HG03139 (cell line): ENCODE measurements around the gene VAPA.
A peak's percentile ranks its signal among the peaks of the same experiment; 100 is the strongest.

Experiments
- ATAC-seq: cut with Tn5 transposase; IDR thresholded peaks from one replicate; pipeline ENCODE4 v1.9.1; 2021; ENCODE audit not compliant: unreplicated experiment

The VAPA gene, protein sequence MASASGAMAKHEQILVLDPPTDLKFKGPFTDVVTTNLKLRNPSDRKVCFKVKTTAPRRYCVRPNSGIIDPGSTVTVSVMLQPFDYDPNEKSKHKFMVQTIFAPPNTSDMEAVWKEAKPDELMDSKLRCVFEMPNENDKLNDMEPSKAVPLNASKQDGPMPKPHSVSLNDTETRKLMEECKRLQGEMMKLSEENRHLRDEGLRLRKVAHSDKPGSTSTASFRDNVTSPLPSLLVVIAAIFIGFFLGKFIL

DNA sequence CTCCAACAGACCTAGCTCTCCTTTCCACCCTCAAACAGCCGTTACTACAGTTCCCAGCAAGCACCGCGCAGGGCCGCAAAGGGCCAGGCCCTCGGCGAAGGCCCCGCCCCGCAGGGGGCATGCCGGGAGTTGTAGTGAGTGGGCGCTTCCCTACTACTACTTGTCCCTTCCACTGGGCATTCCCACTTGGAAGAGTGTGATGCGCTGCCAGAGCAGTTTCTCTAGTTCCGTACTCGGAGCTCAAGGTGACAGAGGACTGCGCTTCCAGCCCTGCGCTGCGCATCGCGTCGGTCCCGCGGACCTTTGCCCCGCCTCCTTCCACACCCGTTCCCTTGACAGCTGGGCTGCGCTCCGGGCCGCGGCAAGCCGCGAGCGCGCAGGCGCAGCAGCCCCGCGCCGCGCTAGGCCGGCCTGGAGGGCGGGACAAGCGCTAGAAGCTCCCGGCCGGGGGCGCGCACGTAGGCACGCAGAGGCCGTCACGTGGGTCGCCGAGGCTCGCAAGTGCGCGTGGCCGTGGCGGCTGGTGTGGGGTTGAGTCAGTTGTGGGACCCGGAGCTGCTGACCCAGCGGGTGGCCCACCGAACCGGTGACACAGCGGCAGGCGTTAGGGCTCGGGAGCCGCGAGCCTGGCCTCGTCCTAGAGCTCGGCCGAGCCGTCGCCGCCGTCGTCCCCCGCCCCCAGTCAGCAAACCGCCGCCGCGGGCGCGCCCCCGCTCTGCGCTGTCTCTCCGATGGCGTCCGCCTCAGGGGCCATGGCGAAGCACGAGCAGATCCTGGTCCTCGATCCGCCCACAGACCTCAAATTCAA is at the start of gene VAPA:
Gene VAPA, plus strand, starts transcription at position 491 of the 808 bp plus-strand sequence. Its CDS starts 241 bp downstream, at position 732.
- peak; percentile 81 for ATAC-seq

GRCh38 chr18:9865764-9866490 is 47.9 kb upstream of the VAPA start:
- ATAC-seq, result no peak

DNA sequence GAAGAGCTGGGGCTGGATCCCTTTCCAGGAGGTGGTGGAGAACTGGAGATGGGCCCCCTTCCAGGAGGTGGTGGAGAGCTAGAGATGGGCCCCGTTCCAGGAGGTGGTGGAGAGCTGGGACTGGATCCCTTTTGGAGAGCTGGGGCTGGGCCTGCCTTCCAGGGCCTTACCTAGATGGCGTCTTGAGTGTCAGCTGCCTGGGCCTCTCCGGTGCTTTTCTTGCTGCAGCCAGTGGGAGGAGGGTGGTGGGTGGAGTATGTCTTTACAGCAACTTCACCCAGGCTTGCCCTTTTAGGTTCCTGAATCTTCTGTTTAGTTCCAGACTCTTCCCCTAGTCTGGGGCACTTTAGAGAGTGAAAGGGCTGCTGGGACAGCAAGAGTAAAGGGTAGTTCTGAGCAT is 47.2 kb upstream of the VAPA start:
- ATAC-seq, result no peak

GRCh38 chr18:9867071-9867594 is 46.7 kb upstream of the VAPA start:
- ATAC-seq, result no peak

- no peak for ATAC-seq
Observed at GRCh38 chr18:9868857-9869714, 44.7 kb upstream of the VAPA start.

DNA sequence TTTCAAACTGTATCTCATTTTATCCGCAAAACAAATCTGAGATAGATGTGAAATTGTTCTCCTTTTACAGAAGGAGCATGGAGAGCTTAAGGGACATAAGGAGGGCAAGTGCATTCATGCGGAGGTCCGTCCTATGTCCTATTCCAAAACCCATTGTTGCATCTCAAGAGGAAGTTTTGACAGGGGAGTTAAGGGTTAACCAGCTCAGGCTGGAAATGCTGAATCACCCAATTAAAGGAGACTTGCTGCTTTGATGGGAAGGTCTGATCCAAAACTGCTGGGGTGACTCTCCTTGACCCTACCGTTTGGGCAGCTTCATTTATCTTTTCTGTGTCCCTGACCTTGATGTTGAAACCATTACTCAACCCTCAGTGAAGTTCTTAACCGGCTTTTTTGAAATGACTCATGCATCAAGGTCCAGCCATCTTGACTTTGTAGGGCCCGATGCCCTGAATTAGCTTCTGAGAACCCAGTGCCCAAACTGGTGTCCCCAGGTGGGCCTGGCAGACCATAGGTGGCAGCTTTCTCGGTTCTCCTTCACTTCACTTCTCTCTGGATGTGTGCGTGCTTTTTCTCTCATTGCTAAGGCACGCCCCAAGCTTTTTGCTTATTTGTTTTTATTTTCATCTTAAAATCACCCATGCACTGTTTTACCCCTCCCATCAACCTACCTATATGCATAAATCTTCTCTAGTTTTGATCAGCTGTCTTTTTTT is 43.9 kb upstream of the VAPA start:
- no peak for ATAC-seq

DNA sequence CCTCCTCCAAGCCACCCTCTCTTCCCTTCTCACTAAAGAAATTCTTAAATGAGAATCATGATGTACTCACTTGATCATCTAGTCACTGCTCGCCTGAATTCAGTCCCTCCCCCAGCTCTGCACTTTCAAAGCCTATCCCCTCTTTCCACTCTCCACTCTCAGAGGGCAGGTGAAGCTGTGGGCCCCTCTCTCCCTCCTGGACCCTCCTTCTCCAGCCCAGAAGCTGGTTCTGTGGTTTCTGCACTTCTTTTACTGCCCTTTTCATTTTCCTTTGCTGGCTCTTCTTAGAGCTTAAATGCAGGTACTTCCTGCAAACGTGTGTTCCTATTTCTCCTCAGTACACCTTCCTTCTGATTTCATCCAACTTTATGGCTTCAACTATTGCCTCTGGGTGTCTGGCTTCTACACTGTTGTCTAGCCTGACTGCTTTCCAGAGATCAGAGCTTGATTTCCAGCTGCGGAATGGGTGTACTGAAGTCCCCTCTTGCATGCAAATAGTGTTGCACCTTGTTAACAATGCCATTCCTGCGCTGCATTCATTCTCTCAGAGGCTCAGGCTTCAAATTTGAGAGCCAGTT is 43.3 kb upstream of the VAPA start:
- no peak for ATAC-seq

DNA sequence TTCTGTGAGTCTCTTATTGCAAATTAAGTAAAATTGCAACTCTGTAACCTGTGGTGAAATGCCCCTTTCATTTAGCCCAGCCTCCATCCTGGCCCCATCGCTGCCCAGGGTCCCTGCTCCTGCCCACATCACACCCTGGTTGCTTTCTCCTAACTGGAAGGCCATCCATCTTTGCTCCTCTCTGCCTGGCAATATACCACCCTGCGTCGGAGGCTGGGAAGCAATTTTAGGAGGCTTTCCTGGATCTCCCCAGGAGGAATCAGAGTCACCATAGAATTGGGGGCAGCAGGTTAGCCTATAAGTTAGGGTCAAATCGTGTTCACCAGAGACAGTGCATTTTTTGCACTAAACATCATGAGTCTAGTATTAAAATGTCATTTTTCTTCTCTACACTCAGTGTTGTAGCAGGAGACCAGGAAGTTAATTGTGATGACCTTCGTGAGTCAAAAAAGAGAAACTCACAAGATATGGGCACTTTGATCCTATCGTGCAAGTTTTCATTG is 42.5 kb upstream of the VAPA start:
- no peak for ATAC-seq

GRCh38 chr18:9872823-9873222 is 41.0 kb upstream of the VAPA start:
- no peak for ATAC-seq

- no peak for ATAC-seq
Observed at GRCh38 chr18:9874728-9875127, 39.1 kb upstream of the VAPA start.

- no peak for ATAC-seq
Observed at GRCh38 chr18:9876212-9876866, 37.5 kb upstream of the VAPA start.

DNA sequence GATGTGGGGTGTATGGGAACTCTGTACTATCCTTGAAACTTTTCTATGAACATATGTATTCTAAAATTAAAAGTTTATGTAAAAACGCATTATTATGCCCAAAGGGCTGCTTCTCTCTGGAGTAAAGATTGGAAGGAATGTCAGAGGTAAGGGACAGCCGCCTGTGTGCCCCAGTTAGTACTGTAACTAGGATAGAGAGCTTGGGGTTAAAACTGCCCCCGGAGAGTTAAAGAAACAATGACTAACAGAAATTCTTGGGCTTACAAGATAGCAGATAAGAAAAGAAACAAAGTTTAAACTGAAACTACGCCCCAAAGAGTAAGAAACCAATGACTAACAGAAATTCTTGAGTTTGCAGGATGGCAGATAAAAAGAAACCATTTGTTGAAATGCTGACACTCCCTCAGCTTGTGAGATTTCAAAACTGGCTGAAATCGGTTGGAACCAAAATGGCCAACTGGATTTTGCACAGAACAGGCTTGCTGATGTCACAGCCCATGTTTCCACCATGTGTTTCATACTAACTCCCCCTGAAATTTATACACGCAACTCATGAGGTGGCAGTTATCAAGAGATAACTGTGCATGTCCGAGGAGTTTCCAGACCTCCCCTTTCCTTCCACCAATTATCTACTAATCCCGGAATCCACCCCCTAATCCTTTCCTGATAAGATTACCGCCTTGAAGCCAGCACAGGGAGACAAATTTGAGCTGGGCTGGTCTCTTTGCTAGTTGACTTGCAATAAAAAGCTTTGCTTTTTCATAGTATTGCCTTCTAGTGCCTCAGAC is 36.8 kb upstream of the VAPA start:
- ATAC-seq, result no peak

- ATAC-seq, result no peak
Observed at GRCh38 chr18:9877655-9878014, 36.2 kb upstream of the VAPA start.

DNA sequence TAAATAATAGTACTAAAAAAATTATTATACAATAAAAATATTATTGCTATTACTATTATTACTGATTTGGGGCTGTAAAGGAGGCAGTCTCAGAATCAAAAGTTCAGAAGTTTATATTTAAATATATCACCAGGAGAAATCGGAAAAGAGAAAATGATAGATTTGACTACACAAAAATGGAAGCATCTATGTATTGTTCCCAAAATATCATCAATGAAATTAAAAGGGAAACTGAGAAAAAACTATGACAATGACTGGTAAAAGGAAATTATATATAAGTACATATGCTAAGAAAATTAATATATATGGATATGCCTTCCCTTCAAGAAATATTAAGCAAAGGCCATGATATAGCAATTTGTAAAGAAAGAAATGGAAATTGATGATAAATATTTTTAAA is 35.7 kb upstream of the VAPA start:
- ATAC-seq, result no peak

DNA sequence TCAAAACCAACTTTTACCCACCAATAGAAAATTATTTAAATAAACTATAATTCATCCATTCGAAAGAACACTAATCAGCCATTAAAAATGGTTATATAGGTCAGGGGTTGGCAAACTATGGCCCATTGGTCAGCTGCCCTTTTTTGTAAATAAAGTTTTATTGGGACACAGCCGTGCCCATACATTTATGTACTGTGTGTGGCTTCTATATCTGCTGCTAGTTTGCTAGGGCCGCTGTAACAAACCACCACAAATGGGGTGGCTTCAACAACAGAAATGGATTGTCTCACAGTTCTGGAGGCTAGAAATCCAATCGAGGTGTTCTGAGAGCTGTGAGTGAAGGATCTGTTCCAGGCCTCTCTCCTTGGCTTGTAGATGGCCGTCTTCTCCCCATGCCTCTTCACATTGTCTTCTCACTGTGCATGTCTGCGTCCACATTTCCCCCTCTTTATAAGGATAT is 35.0 kb upstream of the VAPA start:
- ATAC-seq, result no peak

GRCh38 chr18:9884090-9884489 is 29.7 kb upstream of the VAPA start:
- no peak for ATAC-seq

DNA sequence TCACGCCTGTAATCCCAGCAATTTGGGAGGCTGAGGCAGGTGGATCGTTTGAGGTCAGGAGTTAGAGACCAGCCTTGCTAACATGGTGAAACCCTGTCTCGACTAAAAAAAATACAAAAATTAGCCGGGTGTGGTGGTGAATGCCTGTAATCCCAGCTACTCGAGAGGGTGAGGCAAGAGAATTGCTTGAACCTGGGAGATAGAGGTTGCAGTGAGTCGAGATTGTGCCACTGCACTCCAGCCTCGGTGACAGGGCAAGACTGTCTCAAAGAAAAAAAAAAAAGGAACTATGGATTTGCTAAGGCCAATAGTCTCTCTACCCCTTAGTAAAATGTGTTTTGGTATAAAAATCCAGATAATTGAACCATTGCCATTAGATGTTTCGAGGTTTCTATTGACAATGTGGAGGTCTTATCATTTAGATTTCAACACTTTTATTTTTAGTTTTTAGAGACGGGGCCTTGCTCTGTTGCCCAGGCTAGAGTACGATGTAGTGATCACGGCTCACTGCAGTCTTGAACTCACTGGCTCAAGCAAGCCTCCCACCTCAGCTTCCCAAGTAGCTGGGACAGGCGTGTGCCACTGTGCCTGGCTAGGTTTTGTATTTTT is 29.2 kb upstream of the VAPA start:
- no peak for ATAC-seq
